Hindlimb muscle (tissue), 1 donor: Measurements from ENCODE around the gene DAZAP1. TPM values are rescaled to one million over a fixed set of nuclear protein-coding genes. Genes with fewer than 3 reads are reported as not detected.
"Not testable (repeated sequence)": the region's sequence is repeated elsewhere in the genome, so short reads cannot be mapped to it uniquely, and the experiment has no call there.

Source experiments
- DNase-seq: peaks from one replicate; pipeline ENCODE4 v3.0.0-alpha.2; 2013
- polyA plus RNA-seq: library from polyadenylated mRNA; unstranded; fragments of 120-200 nt; gene quantifications from one replicate; pipeline ENCODE4 v1.2.1, GENCODE V29; 2013; ENCODE audit not compliant: insufficient read length

DAZAP1 gene
- polyA plus RNA-seq, 1 donor, result 82.0 TPM

- DNase-seq, result no peak
These were observed 19.4 kb downstream of the DAZAP1 start for GRCh38 chr19:1426736-1427135.

GRCh38 chr19:1427221-1427920, 20.0 kb downstream of the DAZAP1 start:
- DNase-seq, result no peak

- DNase-seq, result no peak
These were observed 21.5 kb downstream of the DAZAP1 start for GRCh38 chr19:1428738-1429391.

- DNase-seq, result no peak
These were observed 22.4 kb downstream of the DAZAP1 start for GRCh38 chr19:1429750-1430149.

GRCh38 chr19:1430246-1430645, 22.9 kb downstream of the DAZAP1 start:
- no peak for DNase-seq

- no peak for DNase-seq
These were observed 24.5 kb downstream of the DAZAP1 start for GRCh38 chr19:1431759-1432506.

GRCh38 chr19:1432507-1432887, 25.1 kb downstream of the DAZAP1 start:
- no peak for DNase-seq

GRCh38 chr19:1433119-1434039, 26.0 kb downstream of the DAZAP1 start:
- no peak for DNase-seq

- no peak for DNase-seq
These were observed 26.6 kb downstream of the DAZAP1 start for GRCh38 chr19:1434040-1434366.

GRCh38 chr19:1434577-1435060, 27.2 kb downstream of the DAZAP1 start:
- DNase-seq, result no peak

GRCh38 chr19:1435378-1435989, 28.1 kb downstream of the DAZAP1 start:
- DNase-seq, result no peak

- DNase-seq, result no peak
These were observed 30.2 kb downstream of the DAZAP1 start for GRCh38 chr19:1437609-1438008.

- peak; percentile 98 for DNase-seq
These were observed 30.9 kb downstream of the DAZAP1 start, which contains the start of gene RPS15 for GRCh38 chr19:1438035-1438932. Gene RPS15, plus strand, starts transcription at chr19:1438396. Its CDS starts 30 bp downstream, at chr19:1438426.

GRCh38 chr19:1438933-1439354, 31.6 kb downstream of the DAZAP1 start:
- DNase-seq, result no peak

GRCh38 chr19:1439525-1440417, 32.4 kb downstream of the DAZAP1 start:
- DNase-seq, result not testable (repeated sequence)

- no peak for DNase-seq
These were observed 33.0 kb downstream of the DAZAP1 start for GRCh38 chr19:1440418-1440801.

GRCh38 chr19:1441022-1441426, 33.6 kb downstream of the DAZAP1 start:
- DNase-seq, result no peak

- DNase-seq, result no peak
These were observed 34.5 kb downstream of the DAZAP1 start for GRCh38 chr19:1441677-1442438.
